Transverse colon (tissue), 4 donors: Measurements from ENCODE around the gene ANKRD13C. TPM values are rescaled to one million over a fixed set of nuclear protein-coding genes. Genes with fewer than 3 reads are reported as not detected.

ENCODE experiments used
- DNase-seq: peaks from one replicate; pipeline ENCODE4 v3.0.0-alpha.2; 2019
- H3K27ac ChIP-seq, 4 donors: fragments of 200-600 bp; sonication (generic); 2 replicates each; pipeline ENCODE4 v1.5.1; 2016 to 2018; ENCODE audit warnings: inconsistent platforms in 4 of 4
- H3K27me3 ChIP-seq: fragments of 200-600 bp; sonication (generic); 2 replicates; pipeline ENCODE4 v1.5.1; 2017; ENCODE audit warnings: inconsistent platforms
- H3K36me3 ChIP-seq, 4 donors: fragments of 200-600 bp; sonication (generic); 2 replicates each; pipeline ENCODE4 v1.5.1; 2017 to 2019; ENCODE audit warnings: inconsistent platforms in 4 of 4
- H3K4me1 ChIP-seq, 4 donors: fragments of 200-600 bp; sonication (generic); 2 replicates each; pipeline ENCODE4 v1.5.1; 2017 to 2020; ENCODE audit warnings: inconsistent platforms in 4 of 4
- H3K4me3 ChIP-seq, 4 donors: fragments of 200-600 bp; sonication (generic); 1 replicate in 1 of 4; 2 replicates in 3 of 4; pipeline versions ENCODE4 v1.5.1 to v1.6.1; 2017 to 2019; ENCODE audit warnings: inconsistent platforms in 4 of 4
- H3K9me3 ChIP-seq, 2 donors: fragments of 200-600 bp; sonication (generic); 2 replicates each; pipeline ENCODE4 v1.5.1; 2017 to 2019; ENCODE audit warnings: inconsistent platforms in 2 of 2
- CTCF ChIP-seq, 5 experiments: fragments of 200-600 bp in 3 of 5; fragments of 450-650 bp in 2 of 5; sonication (generic) in 3 of 5; IDR thresholded peaks; 1 replicate in 2 of 5; 2 replicates in 3 of 5; pipeline ENCODE4 v1.5.1; 2016 to 2017; ENCODE audit warnings: antibody characterized with exemption in 5 of 5, inconsistent platforms in 3 of 5, mild to moderate bottlenecking in 2 of 5, moderate library complexity in 1 of 5
- EP300 ChIP-seq: sonication (generic); formaldehyde crosslinking; IDR thresholded peaks from one replicate; pipeline ENCODE4 v1.6.1; 2017; ENCODE audit warnings: antibody characterized with exemption, low read depth
- POLR2A ChIP-seq: fragments of 450-650 bp; IDR thresholded peaks from one replicate; pipeline ENCODE4 v1.6.1; 2016; ENCODE audit warnings: antibody characterized with exemption, mild to moderate bottlenecking, moderate library complexity
- POLR2AphosphoS5 ChIP-seq, 3 donors: sonication (generic); formaldehyde crosslinking; IDR thresholded peaks; one replicate each; pipeline ENCODE4 v1.6.1; 2016; ENCODE audit warnings: antibody characterized with exemption in 3 of 3
- WGBS, 2 donors: methylation state at CpG; one replicate each; pipeline ENCODE4 v1.1.5; 2018; ENCODE audit warnings: low coverage in 1 of 2; 5-methylcytosine and 5-hydroxymethylcytosine counted together
- in situ Hi-C, 4 donors: fragments of 200-750 bp; cut with MboI; loops; one replicate each; pipeline versions ENCODE4 v1.15.0 to v1.15.1; 2017; ENCODE audit warnings: low sequenced_read_pairs in 3 of 4, low pct_ligation_motif_present in 1 of 4, low pct_unique_long_range_greater_than_20kb in 1 of 4
- intact Hi-C: fragments of 100-400 bp; cut with DNase I; formaldehyde crosslinking; loops from one replicate; pipeline ENCODE4 v1.15.1; 2023; ENCODE audit warnings: low total_unique reads
- total RNA-seq, 4 donors: library from RNA; depleted of rRNA; stranded (reverse); fragments of >200 nt; gene quantifications; one replicate each; pipeline ENCODE4 v1.1.0, GENCODE V29; 2016

Gene ANKRD13C
- total RNA-seq, 4 donors from 2014 or later, result 10.7 to 35.5 (median 27.1) TPM

- DNase-seq, result no peak
Observed at GRCh38 chr1:70224954-70225353, 129.6 kb downstream of the ANKRD13C start.

GRCh38 chr1:70222716-70223235 is 131.7 kb downstream of the ANKRD13C start:
- TF ChIP-seq POLR2AphosphoS5 (IDR thresholded peaks at IDR 0.05) (no peak), CTCF (IDR thresholded peaks at IDR 0.05) (no peak), EP300 (no peak), POLR2A (no peak)
- 11 to 23% methylated on average over 3 of the region's 3 CpGs for WGBS, 2 donors
- peaks cover 14 to 52% (median 30%) of the 10 kb centered on the region in 4 donors for H3K4me1 ChIP-seq
- no peaks in the 10 kb centered on the region for H3K9me3 ChIP-seq
- intact Hi-C loops (loop anchor here (10.0 kb wide), 1 partner anchor 842 kb away; no protein-coding TSS in a partner anchor), in situ Hi-C loops (no loop called here)
- H3K4me3 ChIP-seq, result peak overlapping the region in 2 of 4 donors; percentile 74 to 75
- H3K27me3 ChIP-seq, result no peaks in the 10 kb centered on the region
- H3K27ac ChIP-seq, result peak overlapping the region; percentile 94 to 99 (median 98)
- H3K36me3 ChIP-seq, result no peaks in the 10 kb centered on the region
- no peak for DNase-seq

More at GRCh38 chr1:70224954-70225353, 129.6 kb downstream of the ANKRD13C start:
- Histone ChIP-seq H3K36me3 (peaks cover 0 to 18% (median 9%) of the 10 kb centered on the region in 4 donors), H3K27me3 (no peaks in the 10 kb centered on the region), H3K4me1 (peaks cover 14 to 54% (median 30%) of the 10 kb centered on the region in 4 donors), H3K27ac (no peak overlapping the region), H3K4me3 (no peak overlapping the region), H3K9me3 (no peaks in the 10 kb centered on the region)
- WGBS, 2 donors, result 89 to 90% methylated on average over 2 of the region's 2 CpGs
- intact Hi-C loops (loop anchor here (10.0 kb wide), 1 partner anchor 840 kb away; no protein-coding TSS in a partner anchor), in situ Hi-C loops (loop anchor here (25.0 kb wide), 1 partner anchor 837 kb away; no protein-coding TSS in a partner anchor)
- TF ChIP-seq POLR2AphosphoS5 (IDR thresholded peaks at IDR 0.05) (no peak), POLR2A (no peak), EP300 (no peak), CTCF (IDR thresholded peaks at IDR 0.05) (no peak)

- Histone ChIP-seq H3K27me3 (no peaks in the 10 kb centered on the region), H3K4me1 (peaks cover 14 to 39% (median 28%) of the 10 kb centered on the region in 4 donors), H3K36me3 (no peaks in the 10 kb centered on the region), H3K27ac (peak within 1 kb of the TSS; percentile 94 to 99 (median 98)), H3K4me3 (peak within 1 kb of the TSS; percentile 52 to 78 (median 74)), H3K9me3 (no peaks in the 10 kb centered on the region)
- intact Hi-C loops, result loop anchor here (10.0 kb wide), 1 partner anchor 843 kb away; no protein-coding TSS in a partner anchor
- 0% methylated on average over 15 to 70 of the region's 74 CpGs for WGBS, 2 donors
- peak in 3 of 5 experiments; percentile 26 to 53 (median 30) for TF ChIP-seq CTCF (IDR thresholded peaks at IDR 0.05)
- TF ChIP-seq EP300, result no peak
- peak; percentile 85 for TF ChIP-seq POLR2A
- TF ChIP-seq POLR2AphosphoS5 (IDR thresholded peaks at IDR 0.05), result peak; percentile 87 to 89 (median 88)
- in situ Hi-C loops, result no loop called here
- DNase-seq, result peak; percentile 98
Observed at GRCh38 chr1:70221238-70222121, 133.0 kb downstream of the ANKRD13C start, which contains the start of gene SRSF11. Gene SRSF11, plus strand, starts transcription at chr1:70221380. Its CDS starts 257 bp downstream, at chr1:70221637.
